Stimulated activated naive CD8-positive, alpha-beta T cell treated with anti-CD3 and anti-CD28 coated beads, Interleukin-15, Interleukin-2, amounts not matched to agents 100 U/mL and 50 U/mL, for 24 hours (primary cell): Measurements from ENCODE around the gene NPY4R2.
"Not testable (repeated sequence)": the region's sequence is repeated elsewhere in the genome, so short reads cannot be mapped to it uniquely, and the experiment has no call there.

Experiments
- ATAC-seq: fragments of 150-1000 bp; cut with Tn5 transposase; one replicate; pipeline ENCODE4 v1.10.0; 2021
- DNase-seq: peaks from one replicate; pipeline ENCODE4 v3.0.0; 2021

NPY4R2 gene

GRCh38 chr10:47918475-47918874 lies at the start of gene NPY4R2:
TSS of gene NPY4R2 (plus strand) at chr10:47918662. CDS start at chr10:47921988, 3,326 bp downstream.
- not testable (repeated sequence) for ATAC-seq, DNase-seq

- ATAC-seq, DNase-seq: not testable (repeated sequence)
Observed at GRCh38 chr10:47870887-47871286, 47.6 kb upstream of the NPY4R2 start.

GRCh38 chr10:47871485-47872180 lies 46.8 kb upstream of the NPY4R2 start:
- ATAC-seq, DNase-seq: not testable (repeated sequence)

- not testable (repeated sequence) for DNase-seq, ATAC-seq
Observed at GRCh38 chr10:47872236-47872635, 46.2 kb upstream of the NPY4R2 start.

- ATAC-seq, DNase-seq: not testable (repeated sequence)
Observed at GRCh38 chr10:47884239-47884638, 34.2 kb upstream of the NPY4R2 start.

GRCh38 chr10:47884934-47885333 lies 33.5 kb upstream of the NPY4R2 start:
- not testable (repeated sequence) for ATAC-seq, DNase-seq

- not testable (repeated sequence) for DNase-seq, ATAC-seq
Observed at GRCh38 chr10:47886356-47886755, 32.1 kb upstream of the NPY4R2 start.

- DNase-seq, ATAC-seq: not testable (repeated sequence)
Observed at GRCh38 chr10:47886827-47887226, 31.6 kb upstream of the NPY4R2 start.

GRCh38 chr10:47890737-47891136 lies 27.7 kb upstream of the NPY4R2 start:
- ATAC-seq, DNase-seq: not testable (repeated sequence)

- not testable (repeated sequence) for ATAC-seq, DNase-seq
Observed at GRCh38 chr10:47892494-47893261, 25.8 kb upstream of the NPY4R2 start.

- not testable (repeated sequence) for ATAC-seq, DNase-seq
Observed at GRCh38 chr10:47894571-47894970, 23.9 kb upstream of the NPY4R2 start.

- not testable (repeated sequence) for ATAC-seq
Observed at GRCh38 chr10:47897813-47898212, 20.6 kb upstream of the NPY4R2 start.

GRCh38 chr10:47909333-47909732 lies 9.1 kb upstream of the NPY4R2 start:
- not testable (repeated sequence) for ATAC-seq, DNase-seq

More at GRCh38 chr10:47897813-47898212, 20.6 kb upstream of the NPY4R2 start:
- DNase-seq = not testable (repeated sequence)

GRCh38 chr10:47910486-47910885 lies 8.0 kb upstream of the NPY4R2 start:
- not testable (repeated sequence) for DNase-seq, ATAC-seq

- not testable (repeated sequence) for ATAC-seq, DNase-seq
Observed at GRCh38 chr10:47914052-47914451, 4.4 kb upstream of the NPY4R2 start.

GRCh38 chr10:47915849-47916548 lies 2.5 kb upstream of the NPY4R2 start:
- not testable (repeated sequence) for ATAC-seq, DNase-seq

GRCh38 chr10:47920610-47921009 lies 2.1 kb downstream of the NPY4R2 start:
- not testable (repeated sequence) for ATAC-seq, DNase-seq

GRCh38 chr10:47922503-47922902 lies 4.0 kb downstream of the NPY4R2 start:
- not testable (repeated sequence) for ATAC-seq, DNase-seq

GRCh38 chr10:47924628-47925027 lies 6.2 kb downstream of the NPY4R2 start:
- not testable (repeated sequence) for DNase-seq, ATAC-seq

- not testable (repeated sequence) for ATAC-seq, DNase-seq
Observed at GRCh38 chr10:47927147-47927916, 8.9 kb downstream of the NPY4R2 start.

GRCh38 chr10:47928225-47928624 lies 9.8 kb downstream of the NPY4R2 start:
- DNase-seq, ATAC-seq: not testable (repeated sequence)
